ENCODE measurements around the gene DNAH2. TPM values are rescaled to one million over a fixed set of nuclear protein-coding genes. Genes with fewer than 3 reads are reported as not detected.
A peak's percentile ranks its signal among the peaks of the same experiment; 100 is the strongest.

Gene DNAH2
- total RNA-seq, 3 donors from 2014 or later, result 0.16 to 1.5 (median 0.98) TPM

DNA sequence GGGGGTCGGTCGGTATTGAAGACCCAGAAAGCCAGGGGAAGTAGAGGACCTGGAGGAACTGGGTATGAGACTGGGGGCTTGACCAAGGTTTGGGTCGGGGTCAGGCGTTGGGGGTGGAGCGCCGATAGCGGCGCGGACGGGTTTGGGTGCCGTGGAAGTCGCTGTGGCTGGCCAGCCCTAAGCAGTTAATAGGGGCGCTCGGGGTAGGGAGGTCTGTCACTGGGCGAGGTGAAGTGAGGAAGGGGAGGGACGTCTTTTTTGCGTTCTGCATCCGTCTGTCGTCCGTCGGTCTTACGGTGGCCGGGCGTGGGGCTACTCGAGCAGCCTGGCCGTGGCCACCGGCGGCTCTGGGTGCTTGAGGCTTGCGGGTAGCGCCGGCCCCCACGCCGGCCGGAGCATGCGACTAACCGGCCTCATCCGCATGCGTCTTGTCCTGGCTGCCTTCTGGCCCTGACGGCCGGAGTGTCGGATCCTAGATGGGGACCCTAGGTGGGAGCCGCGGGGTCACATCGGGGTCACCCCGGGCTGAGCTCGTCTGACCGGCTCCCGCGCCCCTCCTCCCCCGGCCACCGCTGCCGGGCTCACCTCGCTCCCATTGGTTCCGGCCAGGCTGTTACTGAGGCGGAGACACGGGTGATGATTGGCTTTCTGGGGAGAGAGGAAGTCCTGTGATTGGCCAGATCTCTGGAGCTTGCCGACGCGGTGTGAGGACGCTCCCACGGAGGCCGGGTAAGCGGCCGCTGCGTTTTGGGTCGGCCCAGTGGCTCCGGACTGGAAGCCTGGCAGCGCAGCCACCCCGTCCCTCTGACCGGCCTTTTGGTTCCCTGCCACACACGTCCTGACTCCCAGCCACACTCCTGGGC, 127.0 kb downstream of the DNAH2 start:
- Histone ChIP-seq H3K4me3 (peak overlapping the region; percentile 55 to 88 (median 68)), H3K27me3 (no peaks in the 10 kb centered on the region), H3K9me3 (no peaks in the 10 kb centered on the region), H3K36me3 (no peaks in the 10 kb centered on the region), H3K4me1 (peaks cover 4 to 17% of the 10 kb centered on the region in 2 donors), H3K27ac (peak overlapping the region; percentile 96 to 98)
- DNase-seq (ENCODE audit: low spot score in 2 of 2), result peak; percentile 91
- intact Hi-C loops (cut with DNase I; ENCODE audit: low total_unique reads), result no loop called here
- TF ChIP-seq CTCF (IDR thresholded peaks at IDR 0.05) (no peak), POLR2A (IDR thresholded peaks at IDR 0.05) (peak; percentile 57), POLR2AphosphoS5 (IDR thresholded peaks at IDR 0.05) (peak; percentile 66 to 89 (median 78))

GRCh38 chr17:7845359-7846062, 128.0 kb downstream of the DNAH2 start:
- H3K4me3 ChIP-seq, result peak overlapping the region; percentile 55 to 88 (median 68)
- peaks cover 4 to 15% of the 10 kb centered on the region in 2 donors for H3K4me1 ChIP-seq
- H3K27me3 ChIP-seq, result no peaks in the 10 kb centered on the region
- DNase-seq (ENCODE audit: low spot score in 2 of 2), result peak in 1 of 2 donors; percentile 47
- no peaks in the 10 kb centered on the region for H3K36me3 ChIP-seq
- intact Hi-C loops (cut with DNase I; ENCODE audit: low total_unique reads), result no loop called here
- no peaks in the 10 kb centered on the region for H3K9me3 ChIP-seq
- peak overlapping the region; percentile 96 to 98 for H3K27ac ChIP-seq
- TF ChIP-seq CTCF (IDR thresholded peaks at IDR 0.05) (no peak), POLR2A (IDR thresholded peaks at IDR 0.05) (no peak), POLR2AphosphoS5 (IDR thresholded peaks at IDR 0.05) (no peak)

GRCh38 chr17:7846063-7846735, 128.7 kb downstream of the DNAH2 start:
- no peaks in the 10 kb centered on the region for H3K27me3 ChIP-seq
- intact Hi-C loops (cut with DNase I; ENCODE audit: low total_unique reads), result no loop called here
- no peaks in the 10 kb centered on the region for H3K36me3 ChIP-seq
- no peaks in the 10 kb centered on the region for H3K9me3 ChIP-seq
- peak in 1 of 2 donors; percentile 46 for DNase-seq (ENCODE audit: low spot score in 2 of 2)
- no peak for TF ChIP-seq CTCF (IDR thresholded peaks at IDR 0.05)
- no peak for TF ChIP-seq POLR2A (IDR thresholded peaks at IDR 0.05)
- no peak for TF ChIP-seq POLR2AphosphoS5 (IDR thresholded peaks at IDR 0.05)
- H3K4me3 ChIP-seq, result no peak overlapping the region
- peaks cover 4 to 9% of the 10 kb centered on the region in 2 donors for H3K4me1 ChIP-seq
- H3K27ac ChIP-seq, result no peak overlapping the region

GRCh38 chr17:7846765-7847661, 129.5 kb downstream of the DNAH2 start:
- no peaks in the 10 kb centered on the region for H3K9me3 ChIP-seq
- H3K36me3 ChIP-seq, result no peaks in the 10 kb centered on the region
- no peaks in the 10 kb centered on the region for H3K27me3 ChIP-seq
- no peak overlapping the region for H3K27ac ChIP-seq
- TF ChIP-seq POLR2A (IDR thresholded peaks at IDR 0.05) (no peak), POLR2AphosphoS5 (IDR thresholded peaks at IDR 0.05) (no peak), CTCF (IDR thresholded peaks at IDR 0.05) (no peak)
- no peak overlapping the region for H3K4me3 ChIP-seq
- intact Hi-C loops (cut with DNase I; ENCODE audit: low total_unique reads), result no loop called here
- DNase-seq (ENCODE audit: low spot score in 2 of 2), result peak in 1 of 2 donors; percentile 48
- H3K4me1 ChIP-seq, result peaks cover 6 to 7% of the 10 kb centered on the region in 2 donors

All from breast epithelium (tissue), 4 donors.